Mesothelial cell of epicardium (in vitro differentiated cells): ENCODE data around the gene CENPS. TPM values are rescaled to one million over a fixed set of nuclear protein-coding genes. Genes with fewer than 3 reads are reported as not detected.

ENCODE experiments used
- DNase-seq, 2 experiments: peaks; one replicate each; pipeline ENCODE4 v3.0.0; 2021; ENCODE audit warnings: low spot score in 2 of 2; ENCODE audit not compliant: unreplicated experiment in 2 of 2
- H3K27ac Mint-ChIP-seq: 2 replicates; pipeline ENCODE4 v1.8.0; 2021; ENCODE audit warnings: mixed read lengths
- H3K27me3 Mint-ChIP-seq: 2 replicates; pipeline ENCODE4 v1.8.0; 2021; ENCODE audit warnings: low read depth, mixed read lengths
- H3K36me3 Mint-ChIP-seq: 2 replicates; pipeline ENCODE4 v1.8.0; 2021; ENCODE audit warnings: mixed read lengths
- H3K4me1 Mint-ChIP-seq: 2 replicates; pipeline ENCODE4 v1.8.0; 2021; ENCODE audit warnings: mixed read lengths
- H3K4me3 Mint-ChIP-seq: 2 replicates; pipeline ENCODE4 v1.8.0; 2021; ENCODE audit warnings: mild to moderate bottlenecking, moderate library complexity, mixed read lengths
- H3K9me3 Mint-ChIP-seq: 2 replicates; pipeline ENCODE4 v1.8.0; 2021; ENCODE audit warnings: mixed read lengths
- total RNA-seq: library from RNA; stranded (reverse); gene quantifications from 3 replicates; pipeline ENCODE4 v1.2.1, GENCODE V29; 2021
- TF ChIP-seq, protein P1 (sequence below): fragments of 200-600 bp; sonication (generic); IDR thresholded peaks from one replicate; pipeline ENCODE4 v1.5.0; 2021; ENCODE audit warnings: antibody characterized with exemption; ENCODE audit not compliant: unreplicated experiment

Gene CENPS
- total RNA-seq, 1 donor from 2014 or later = 12.1 TPM

DNA sequence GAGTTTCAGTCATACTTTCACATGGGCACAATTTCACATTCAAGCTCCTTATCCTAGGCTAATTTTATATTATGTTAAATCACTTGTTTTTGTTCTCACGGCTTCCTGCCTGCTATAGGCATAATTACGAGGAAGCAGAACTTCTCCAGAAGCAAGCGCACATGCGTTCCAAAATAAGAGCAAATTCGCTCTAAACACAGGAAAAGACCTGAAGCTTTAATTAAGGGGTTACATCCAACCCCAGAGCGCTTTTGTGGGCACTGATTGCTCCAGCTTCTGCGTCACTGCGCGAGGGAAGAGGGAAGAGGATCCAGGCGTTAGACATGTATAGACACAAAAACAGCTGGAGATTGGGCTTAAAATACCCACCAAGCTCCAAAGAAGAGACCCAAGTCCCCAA lies 19.5 kb downstream of the CENPS start, which contains the start of gene CORT:
Gene CORT, plus strand, starts transcription at position 281 of the 400 bp plus-strand sequence. CDS start 193 bp downstream, outside the sequence.
- H3K9me3 Mint-ChIP-seq = no peaks in the 10 kb centered on the region
- peaks cover 25% of the 10 kb centered on the region for H3K4me1 Mint-ChIP-seq
- H3K4me3 Mint-ChIP-seq = peak within 1 kb of the TSS; percentile 42
- TF ChIP-seq, protein P1, sequence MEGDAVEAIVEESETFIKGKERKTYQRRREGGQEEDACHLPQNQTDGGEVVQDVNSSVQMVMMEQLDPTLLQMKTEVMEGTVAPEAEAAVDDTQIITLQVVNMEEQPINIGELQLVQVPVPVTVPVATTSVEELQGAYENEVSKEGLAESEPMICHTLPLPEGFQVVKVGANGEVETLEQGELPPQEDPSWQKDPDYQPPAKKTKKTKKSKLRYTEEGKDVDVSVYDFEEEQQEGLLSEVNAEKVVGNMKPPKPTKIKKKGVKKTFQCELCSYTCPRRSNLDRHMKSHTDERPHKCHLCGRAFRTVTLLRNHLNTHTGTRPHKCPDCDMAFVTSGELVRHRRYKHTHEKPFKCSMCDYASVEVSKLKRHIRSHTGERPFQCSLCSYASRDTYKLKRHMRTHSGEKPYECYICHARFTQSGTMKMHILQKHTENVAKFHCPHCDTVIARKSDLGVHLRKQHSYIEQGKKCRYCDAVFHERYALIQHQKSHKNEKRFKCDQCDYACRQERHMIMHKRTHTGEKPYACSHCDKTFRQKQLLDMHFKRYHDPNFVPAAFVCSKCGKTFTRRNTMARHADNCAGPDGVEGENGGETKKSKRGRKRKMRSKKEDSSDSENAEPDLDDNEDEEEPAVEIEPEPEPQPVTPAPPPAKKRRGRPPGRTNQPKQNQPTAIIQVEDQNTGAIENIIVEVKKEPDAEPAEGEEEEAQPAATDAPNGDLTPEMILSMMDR = no peak
- H3K36me3 Mint-ChIP-seq = peaks cover 4% of the 10 kb centered on the region
- no peaks in the 10 kb centered on the region for H3K27me3 Mint-ChIP-seq
- H3K27ac Mint-ChIP-seq = peak within 1 kb of the TSS; percentile 57
- DNase-seq = no peak

DNA sequence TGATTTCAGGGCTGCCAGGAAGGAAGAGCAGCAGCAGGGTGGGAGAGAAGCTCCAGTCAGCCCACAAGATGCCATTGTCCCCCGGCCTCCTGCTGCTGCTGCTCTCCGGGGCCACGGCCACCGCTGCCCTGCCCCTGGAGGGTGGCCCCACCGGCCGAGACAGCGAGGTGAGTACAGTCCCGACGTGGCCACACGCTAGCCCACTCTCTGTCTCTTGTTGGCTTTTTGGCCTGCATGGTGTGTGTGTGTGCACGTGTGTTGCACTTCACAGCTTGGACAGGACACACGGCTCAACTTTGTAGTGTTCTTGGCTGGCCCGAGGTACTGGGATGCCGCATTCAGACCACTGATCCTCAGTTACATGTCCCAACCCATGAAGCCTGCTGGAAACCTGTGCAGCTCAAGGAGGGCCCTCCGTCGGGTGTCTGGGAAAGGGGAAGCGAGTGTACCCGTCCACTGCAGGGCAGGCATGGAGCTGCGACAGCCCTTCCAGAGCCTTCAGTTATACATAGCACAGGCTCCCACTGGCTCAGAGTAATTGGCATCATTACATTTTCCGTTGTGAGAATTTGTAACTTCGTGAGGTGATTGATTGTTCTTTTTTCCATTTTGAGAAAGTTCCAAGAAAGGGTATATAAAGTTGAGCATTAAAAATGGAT lies 20.1 kb downstream of the CENPS start:
- TF ChIP-seq, protein P1 = no peak
- Mint-ChIP-seq H3K9me3 (no peaks in the 10 kb centered on the region), H3K4me1 (peaks cover 25% of the 10 kb centered on the region), H3K27ac (peak overlapping the region; percentile 57), H3K27me3 (no peaks in the 10 kb centered on the region), H3K4me3 (peak overlapping the region; percentile 42), H3K36me3 (peaks cover 2% of the 10 kb centered on the region)
- DNase-seq = no peak

GRCh38 chr1:10450836-10451235 lies 20.6 kb downstream of the CENPS start:
- Mint-ChIP-seq H3K27ac (peak overlapping the region; percentile 57), H3K4me1 (peaks cover 25% of the 10 kb centered on the region), H3K27me3 (no peaks in the 10 kb centered on the region), H3K4me3 (peak overlapping the region; percentile 42), H3K9me3 (no peaks in the 10 kb centered on the region), H3K36me3 (peaks cover 2% of the 10 kb centered on the region)
- DNase-seq = no peak
- TF ChIP-seq, protein P1 = no peak

DNA sequence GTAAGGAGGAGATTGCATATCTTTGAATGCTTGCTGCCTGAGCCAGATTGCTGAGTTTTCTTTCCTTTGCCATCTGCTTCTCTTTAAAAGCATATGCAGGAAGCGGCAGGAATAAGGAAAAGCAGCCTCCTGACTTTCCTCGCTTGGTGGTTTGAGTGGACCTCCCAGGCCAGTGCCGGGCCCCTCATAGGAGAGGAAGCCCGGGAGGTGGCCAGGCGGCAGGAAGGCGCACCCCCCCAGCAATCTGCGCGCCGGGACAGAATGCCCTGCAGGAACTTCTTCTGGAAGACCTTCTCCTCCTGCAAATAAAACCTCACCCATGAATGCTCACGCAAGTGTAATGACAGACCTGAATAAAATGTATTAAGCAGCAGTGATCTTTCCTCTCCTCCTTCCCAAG lies 21.1 kb downstream of the CENPS start:
- peaks cover 2% of the 10 kb centered on the region for H3K36me3 Mint-ChIP-seq
- peaks cover 29% of the 10 kb centered on the region for H3K4me1 Mint-ChIP-seq
- DNase-seq = peak in 1 of 2 experiments; percentile 33
- TF ChIP-seq, protein P1 = no peak
- peak overlapping the region; percentile 57 for H3K27ac Mint-ChIP-seq
- H3K4me3 Mint-ChIP-seq = peak overlapping the region; percentile 42
- H3K9me3 Mint-ChIP-seq = no peaks in the 10 kb centered on the region
- H3K27me3 Mint-ChIP-seq = no peaks in the 10 kb centered on the region

DNA sequence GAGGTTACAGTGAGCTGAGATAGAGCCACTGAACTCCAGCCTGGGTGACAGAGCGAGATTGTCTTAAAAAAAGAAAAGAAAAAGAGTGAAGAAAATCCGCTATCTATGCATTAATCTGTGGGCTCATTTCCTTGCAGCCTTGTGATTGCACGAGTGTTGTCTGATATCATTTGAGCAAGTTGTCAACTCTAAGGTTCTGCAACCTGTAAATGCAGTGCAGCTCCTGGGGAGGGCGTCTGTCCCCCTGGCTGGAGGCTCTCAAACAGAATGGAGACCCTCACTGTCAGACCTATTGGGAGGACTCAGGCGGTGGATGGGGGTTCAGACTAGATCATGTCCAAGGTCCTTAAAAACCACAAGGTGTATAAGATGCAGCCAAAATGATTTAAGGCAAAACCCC lies 25.8 kb downstream of the CENPS start:
- TF ChIP-seq, protein P1 = no peak
- H3K27ac Mint-ChIP-seq = peak overlapping the region; percentile 76
- H3K4me1 Mint-ChIP-seq = peaks cover 22% of the 10 kb centered on the region
- H3K27me3 Mint-ChIP-seq = no peaks in the 10 kb centered on the region
- no peak overlapping the region for H3K4me3 Mint-ChIP-seq
- no peak for DNase-seq
- no peaks in the 10 kb centered on the region for H3K9me3 Mint-ChIP-seq
- peaks cover 3% of the 10 kb centered on the region for H3K36me3 Mint-ChIP-seq
